H1 (cell line): ENCODE data around the gene TRIOBP. TPM values are rescaled to one million over a fixed set of nuclear protein-coding genes. Genes with fewer than 3 reads are reported as not detected.

Experiments
- CTCF ChIA-PET: fragments of 300-600 bp; sonication (Branson Sonifier 250); formaldehyde crosslinking; loops from one replicate; lab custom pipeline; 2021; ENCODE audit not compliant: partially characterized antibody; lab: Charles Lee
- POLR2A ChIA-PET: fragments of 300-600 bp; sonication (Branson Sonifier 250); formaldehyde crosslinking; loops from one replicate; lab custom pipeline; 2021; ENCODE audit warnings: inconsistent platforms; ENCODE audit not compliant: partially characterized antibody; lab: Charles Lee
- DNase-seq, 2 experiments: peaks; one replicate each; pipeline versions ENCODE4 v3.0.0 to v3.0.0-alpha.2; 2010 to 2022; ENCODE audit warnings: low spot score in 2 of 2, low read depth in 1 of 2, mixed read lengths in 1 of 2
- FAIRE-seq: peaks from 2 replicates; lab custom pipeline; 2011; peaks lifted over from hg19 to GRCh38; lab: Jason Lieb, UNC
- H2AFZ ChIP-seq: 2 replicates; pipeline ENCODE4 v1.8.1; 2012; ENCODE audit warnings: low read length, inconsistent platforms
- H2AK5ac ChIP-seq: 2 replicates; pipeline ENCODE4 v1.6.1; 2013; ENCODE audit warnings: low read depth, low read length
- H2BK120ac ChIP-seq: replicated peaks from 2 replicates; pipeline ENCODE3; 2013; ENCODE audit warnings: low read depth, low read length, inconsistent platforms
- H2BK12ac ChIP-seq: 2 replicates; pipeline ENCODE4 v1.6.1; 2013; ENCODE audit warnings: low read depth, low read length
- H2BK15ac ChIP-seq: 2 replicates; pipeline ENCODE4 v1.6.1; 2013; ENCODE audit warnings: low read length
- H2BK20ac ChIP-seq: 2 replicates; pipeline ENCODE4 v1.6.1; 2013; ENCODE audit warnings: low read length
- H2BK5ac ChIP-seq: 2 replicates; pipeline ENCODE4 v1.6.1; 2013; ENCODE audit warnings: low read depth, low read length
- H3K14ac ChIP-seq: 2 replicates; pipeline ENCODE4 v1.6.1; 2013; ENCODE audit warnings: inconsistent platforms; ENCODE audit not compliant: insufficient read length
- H3K18ac ChIP-seq: 2 replicates; pipeline ENCODE4 v1.6.1; 2013; ENCODE audit warnings: low read length; ENCODE audit errors: extremely low read depth
- H3K23ac ChIP-seq: 2 replicates; pipeline ENCODE4 v1.6.1; 2013; ENCODE audit warnings: inconsistent platforms; ENCODE audit not compliant: insufficient read length
- H3K23me2 ChIP-seq: 2 replicates; pipeline ENCODE4 v1.6.1; 2013; ENCODE audit warnings: low read depth, low read length
- H3K27ac ChIP-seq: 2 replicates; pipeline ENCODE4 v1.6.1; 2011; ENCODE audit warnings: low read depth, low read length, inconsistent platforms
- H3K27me3 ChIP-seq, 4 experiments: replicated peaks in 1 of 4; 1 replicate in 1 of 4; 2 replicates in 3 of 4; pipeline versions ENCODE4 v1.6.1 to v1.8.1; 2011 to 2013; ENCODE audit warnings: low read length in 3 of 4, mild to moderate bottlenecking in 3 of 4, inconsistent platforms in 2 of 4, mixed read lengths in 2 of 4, moderate library complexity in 1 of 4; ENCODE audit not compliant: control insufficient read depth in 3 of 4, insufficient read depth in 3 of 4; ENCODE audit errors: extremely low read depth in 1 of 4
- H3K36me3 ChIP-seq, 4 experiments: 2 replicates each; pipeline versions ENCODE4 v1.6.1 to v1.8.1; 2011 to 2013; ENCODE audit warnings: mild to moderate bottlenecking in 4 of 4, low read length in 3 of 4, moderate library complexity in 2 of 4, control low read depth in 1 of 4, inconsistent platforms in 1 of 4; ENCODE audit not compliant: insufficient read depth in 4 of 4, control insufficient read depth in 2 of 4
- H3K4ac ChIP-seq: replicated peaks from 2 replicates; pipeline ENCODE3; 2013; ENCODE audit warnings: low read length, low read depth, mixed read lengths, inconsistent platforms; ENCODE audit not compliant: insufficient read length
- H3K4me1 ChIP-seq, 4 experiments: replicated peaks in 1 of 4; 1 replicate in 1 of 4; 2 replicates in 3 of 4; pipeline versions ENCODE4 v1.6.1 to v1.8.1; 2011 to 2013; ENCODE audit warnings: low read length in 3 of 4, inconsistent platforms in 2 of 4, mixed read lengths in 1 of 4; ENCODE audit not compliant: insufficient read depth in 4 of 4, control insufficient read depth in 3 of 4
- H3K4me2 ChIP-seq, 2 experiments: 2 replicates each; pipeline versions ENCODE4 v1.6.1 to v1.8.1; 2011 to 2013; ENCODE audit warnings: low read depth in 2 of 2, low read length in 2 of 2, control low read depth in 1 of 2, inconsistent platforms in 1 of 2, mild to moderate bottlenecking in 1 of 2; ENCODE audit not compliant: insufficient read depth in 1 of 2
- H3K4me3 ChIP-seq, 4 experiments: fragments of 200-600, 300-600 bp in 1 of 4; sonication (generic), shearing (Covaris generic), sonication (Bioruptor Twin) in 1 of 4; 2 replicates each; pipeline versions ENCODE4 v1.5.1 to v1.8.1; 2011 to 2016; ENCODE audit warnings: low read length in 4 of 4, low read depth in 3 of 4, control low read depth in 2 of 4, inconsistent platforms in 2 of 4, mild to moderate bottlenecking in 2 of 4, mixed read lengths in 1 of 4, moderate library complexity in 1 of 4; ENCODE audit not compliant: insufficient read depth in 2 of 4; ENCODE audit errors: extremely low read depth in 1 of 4
- H3K56ac ChIP-seq: replicated peaks from 2 replicates; pipeline ENCODE3; 2013; ENCODE audit warnings: low read depth, mild to moderate bottlenecking, mixed read lengths, low read length, inconsistent platforms; ENCODE audit not compliant: insufficient read length
- H3K79me1 ChIP-seq: 2 replicates; pipeline ENCODE4 v1.6.1; 2013; ENCODE audit warnings: low read depth, low read length, control low read depth
- H3K79me2 ChIP-seq, 2 experiments: 2 replicates each; pipeline versions ENCODE4 v1.6.1 to v1.8.1; 2012 to 2013; ENCODE audit warnings: low read length in 2 of 2, mild to moderate bottlenecking in 2 of 2, inconsistent platforms in 1 of 2; ENCODE audit not compliant: insufficient read depth in 2 of 2, control insufficient read depth in 1 of 2
- H3K9ac ChIP-seq, 4 experiments: replicated peaks in 1 of 4; 1 replicate in 1 of 4; 2 replicates in 3 of 4; pipeline versions ENCODE4 v1.6.1 to v1.8.1; 2011 to 2013; ENCODE audit warnings: low read depth in 3 of 4, low read length in 3 of 4, control low read depth in 2 of 4, mild to moderate bottlenecking in 2 of 4, moderate library complexity in 2 of 4, inconsistent platforms in 1 of 4; ENCODE audit errors: extremely low read depth in 1 of 4
- H3K9me3 ChIP-seq, 2 experiments: 2 replicates each; pipeline versions ENCODE4 v1.6.1 to v1.8.1; 2012 to 2013; ENCODE audit warnings: mild to moderate bottlenecking in 2 of 2, moderate library complexity in 2 of 2, control low read depth in 1 of 2, inconsistent platforms in 1 of 2, low read depth in 1 of 2, low read length in 1 of 2, mixed read lengths in 1 of 2; ENCODE audit not compliant: insufficient read depth in 2 of 2
- H4K20me1 ChIP-seq, 2 experiments: replicated peaks in 1 of 2; 2 replicates each; pipeline versions ENCODE3 to v1.8.1; 2011 to 2013; ENCODE audit warnings: inconsistent platforms in 2 of 2, low read length in 2 of 2, mild to moderate bottlenecking in 1 of 2; ENCODE audit not compliant: insufficient read depth in 2 of 2, control insufficient read depth in 1 of 2
- H4K5ac ChIP-seq: 2 replicates; pipeline ENCODE4 v1.6.1; 2013; ENCODE audit warnings: low read length, low read depth, mixed read lengths, inconsistent platforms; ENCODE audit not compliant: insufficient read length
- H4K8ac ChIP-seq: 2 replicates; pipeline ENCODE4 v1.8.0; 2013; ENCODE audit warnings: mild to moderate bottlenecking, moderate library complexity, low read length, inconsistent platforms; ENCODE audit not compliant: insufficient read depth; ENCODE audit errors: extremely low read depth
- H4K91ac ChIP-seq: replicated peaks from 2 replicates; pipeline ENCODE3; 2013; ENCODE audit warnings: low read length, mixed read lengths, inconsistent platforms; ENCODE audit not compliant: insufficient read length
- ASH2L ChIP-seq: fragments of 200-600, 300-600 bp; sonication (generic); IDR thresholded peaks from one replicate; pipeline ENCODE4 v1.7.1; 2017; ENCODE audit warnings: low read length
- ATF2 ChIP-seq: IDR thresholded peaks from 2 replicates; pipeline ENCODE4 v1.6.1; 2012; ENCODE audit warnings: low read length, inconsistent platforms
- BACH1 ChIP-seq: IDR thresholded peaks from 2 replicates; pipeline ENCODE4 v1.6.1; 2012; ENCODE audit warnings: low read length, improper control_type of control experiment
- CBX5 ChIP-seq: fragments of 300-800, 300-1000 bp; sonication (generic); IDR thresholded peaks from 2 replicates; pipeline ENCODE4 v1.7.1; 2016; ENCODE audit warnings: antibody characterized with exemption, low read length, low read depth
- GABPA ChIP-seq: IDR thresholded peaks from 2 replicates; pipeline ENCODE4 v1.6.1; 2011; ENCODE audit warnings: mild to moderate bottlenecking, low read length, moderate library complexity, borderline replicate concordance; ENCODE audit not compliant: insufficient read depth
- JUN ChIP-seq: IDR thresholded peaks from 2 replicates; pipeline ENCODE4 v1.6.1; 2011; ENCODE audit warnings: low read depth, mild to moderate bottlenecking, improper control_type of control experiment, low read length
- PHF8 ChIP-seq: fragments of 200-600 bp; sonication (generic); conservative IDR thresholded peaks from 2 replicates; pipeline ENCODE4 v1.7.1; 2012; ENCODE audit warnings: low read depth, mild to moderate bottlenecking, inconsistent platforms, low read length, moderate library complexity
- POLR2AphosphoS5 ChIP-seq: IDR thresholded peaks from 2 replicates; pipeline ENCODE4 v1.6.1; 2011; ENCODE audit warnings: low read depth, low read length
- SIN3A ChIP-seq, 2 experiments: IDR thresholded peaks in 1 of 2; conservative IDR thresholded peaks in 1 of 2; 2 replicates each; pipeline ENCODE4 v1.6.1; 2011 to 2012; ENCODE audit warnings: low read length in 2 of 2, improper control_type of control experiment in 1 of 2, low read depth in 1 of 2, mild to moderate bottlenecking in 1 of 2
- SRF ChIP-seq: IDR thresholded peaks from 2 replicates; pipeline ENCODE4 v1.6.1; 2011; ENCODE audit warnings: mild to moderate bottlenecking, low read depth, low read length, moderate library complexity
- TAF1 ChIP-seq: IDR thresholded peaks from 2 replicates; pipeline ENCODE4 v1.6.1; 2011; ENCODE audit warnings: mild to moderate bottlenecking, low read depth, low read length
- TCF12 ChIP-seq: IDR thresholded peaks from 2 replicates; pipeline ENCODE4 v1.6.1; 2011; ENCODE audit warnings: low read depth, mild to moderate bottlenecking, low read length
- YY1 ChIP-seq: IDR thresholded peaks from 2 replicates; pipeline ENCODE4 v1.6.1; 2011; ENCODE audit warnings: low read depth, mild to moderate bottlenecking, low read length
- WGBS, 2 experiments: shearing (Covaris generic) in 1 of 2; methylation state at CpG; one replicate each; pipeline versions ENCODE4 v1.1.6 to v1.1.7; 2013 to 2015; ENCODE audit warnings: low lambda C conversion rate in 2 of 2, mixed read lengths in 2 of 2, inconsistent platforms in 1 of 2, low coverage in 1 of 2, missing lambda C conversion rate in 1 of 2; ENCODE audit not compliant: insufficient replicate concordance in 2 of 2, insufficient coverage in 1 of 2, insufficient read length in 1 of 2; ENCODE audit errors: extremely low coverage in 1 of 2, missing lambda C conversion rate in 1 of 2; 5-methylcytosine and 5-hydroxymethylcytosine counted together
- polyA plus RNA-seq, 7 experiments: library from polyadenylated mRNA; depleted of rRNA in 3 of 7; stranded (reverse) in 5 of 7; unstranded in 2 of 7; fragments of >200 nt in 5 of 7; fragments of 200-250 nt in 2 of 7; gene quantifications; 1 replicate in 5 of 7; 2 replicates in 1 of 7; 4 replicates in 1 of 7; pipeline versions ENCODE4 v1.2.1 to v1.2.3, GENCODE V29; 2011 to 2013; ENCODE audit warnings: missing spikeins in 2 of 7, mixed read lengths in 2 of 7
- total RNA-seq: library from RNA; stranded (reverse); fragmentation: NEBNext Ultra II Directional; extraction: Animal tissue kit (Norgen Biotek cat#: 25700); gene quantifications from 2 replicates; pipeline ENCODE4 v1.2.1, GENCODE V29; 2021

TRIOBP gene
- total and polyA plus RNA-seq, 2 of the 8 experiments (the other 6 are each of a cell fraction or from before 2014, with no cell fraction given): 18.2 to 27.3 TPM

GRCh38 chr22:37662039-37662438, 34.8 kb upstream of the TRIOBP start:
- POLR2A ChIA-PET: interaction anchor here (0.6 to 5.1 kb wide), 5 partner anchors 10 to 142 kb away, joined by 3 to 37 read pairs (median 13); partner anchors contain the start of gene LGALS1
- H3K27me3 ChIP-seq: no peaks in the 10 kb centered on the region
- DNase-seq: no peak
- H3K27ac ChIP-seq: no peak overlapping the region
- FAIRE-seq: no peak
- no peak overlapping the region for H3K18ac ChIP-seq
- H2BK15ac ChIP-seq: no peak overlapping the region
- H3K4me3 ChIP-seq: no peak overlapping the region
- H3K14ac ChIP-seq: no peak overlapping the region
- H3K9me3 ChIP-seq: no peaks in the 10 kb centered on the region
- H3K9ac ChIP-seq: no peak overlapping the region
- no peak overlapping the region for H2BK5ac ChIP-seq
- peaks cover 11% of the 10 kb centered on the region for H3K23me2 ChIP-seq
- H2AK5ac ChIP-seq: no peak overlapping the region
- no peak overlapping the region for H3K4ac ChIP-seq
- no peak overlapping the region for H3K4me2 ChIP-seq
- H3K79me2 ChIP-seq: peaks cover 25 to 56% of the 10 kb centered on the region in 2 experiments; a peak in 3 of 4 replicates
- H3K56ac ChIP-seq: no peak overlapping the region
- 95% methylated on average over 5 of the region's 5 CpGs; no CpG with 5 or more reads in 1 of the 2 experiments for WGBS, 2 experiments
- peaks cover 2 to 16% (median 8%) of the 10 kb centered on the region in 4 experiments; a peak in 5 of 8 replicates for H3K36me3 ChIP-seq
- H4K8ac ChIP-seq: no peak overlapping the region
- H3K4me1 ChIP-seq: peaks cover 0 to 21% (median 6%) of the 10 kb centered on the region in 4 experiments; a peak in 5 of 7 replicates
- H2AFZ ChIP-seq: no peak overlapping the region
- no peak overlapping the region for H2BK12ac ChIP-seq
- no peak overlapping the region for H2BK120ac ChIP-seq
- CTCF ChIA-PET: interaction anchor here (0.6 to 12.1 kb wide), 12 partner anchors 9 to 121 kb away, joined by 3 to 165 read pairs (median 4); partner anchors contain the start of genes LGALS1, NOL12 and SH3BP1
- H4K5ac ChIP-seq: no peak overlapping the region
- no peak overlapping the region for H4K91ac ChIP-seq
- no peak overlapping the region for H3K23ac ChIP-seq
- H3K79me1 ChIP-seq: peaks cover 30% of the 10 kb centered on the region
- no peak overlapping the region for H2BK20ac ChIP-seq
- peaks cover 23 to 43% of the 10 kb centered on the region in 2 experiments for H4K20me1 ChIP-seq
- TF ChIP-seq SRF: no peak
- TF ChIP-seq PHF8: no peak
- TF ChIP-seq ATF2: no peak
- TF ChIP-seq TCF12: no peak
- TF ChIP-seq JUN: no peak
- TF ChIP-seq POLR2AphosphoS5: no peak
- no peak for TF ChIP-seq TAF1
- no peak for TF ChIP-seq BACH1
- TF ChIP-seq GABPA: no peak
- TF ChIP-seq CBX5: no peak
- no peak for TF ChIP-seq ASH2L
- TF ChIP-seq SIN3A (conservative IDR thresholded peaks at IDR 0.05 in 1 of 2, IDR thresholded peaks at IDR 0.05 in 1 of 2; ENCODE audit: low read depth in 1 of 2, low read length in 2 of 2): no peak
- no peak for TF ChIP-seq YY1
